Pancreas (tissue), 10 donors: Measurements from ENCODE around the gene RPL35A. TPM values are rescaled to one million over a fixed set of nuclear protein-coding genes. Genes with fewer than 3 reads are reported as not detected.

Experiments
- ATAC-seq, 4 donors: fragments of 200-7000 bp; cut with Tn5 transposase; one replicate each; pipeline versions ENCODE4 v1.8.0 to v1.9.1; 2020; ENCODE audit warnings: mild to moderate bottlenecking in 4 of 4, moderate library complexity in 4 of 4
- DNase-seq, 6 donors: peaks; one replicate each; pipeline ENCODE4 v3.0.0-alpha.2; 2020
- FAIRE-seq: peaks from 2 replicates; lab custom pipeline; 2012; peaks lifted over from hg19 to GRCh38; lab: Jason Lieb, UNC
- H3K27ac ChIP-seq, 4 donors: fragments of 200-600 bp; sonication (generic); 1 replicate in 3 of 4; 2 replicates in 1 of 4; pipeline versions ENCODE4 v1.5.0 to v1.8.0; 2020
- H3K27me3 ChIP-seq, 4 donors: fragments of 200-600 bp; one replicate each; pipeline ENCODE4 v1.8.0; 2021
- H3K36me3 ChIP-seq, 3 donors: fragments of 200-600 bp; sonication (generic) in 1 of 3; one replicate each; pipeline versions ENCODE4 v1.5.0 to v1.8.0; 2020 to 2021
- H3K4me1 ChIP-seq, 3 donors: fragments of 200-600 bp; one replicate each; pipeline ENCODE4 v1.8.0; 2021
- H3K4me3 ChIP-seq, 4 donors: fragments of 200-600 bp; sonication (generic) in 2 of 4; one replicate each; pipeline versions ENCODE4 v1.5.0 to v1.8.0; 2020 to 2021
- H3K9me3 ChIP-seq, 4 donors: fragments of 200-600 bp; one replicate each; pipeline ENCODE4 v1.8.0; 2021
- CTCF ChIP-seq, 4 donors: fragments of 200-600 bp; sonication (generic) in 3 of 4; IDR thresholded peaks; one replicate each; pipeline versions ENCODE4 v1.5.0 to v1.8.0; 2021; ENCODE audit warnings: antibody characterized with exemption in 4 of 4
- WGBS, 2 donors: extraction: QIAGEN DNeasy Blood & Tissue Kit; methylation state at CpG; one replicate each; pipeline ENCODE4 v1.1.7; 2013; 5-methylcytosine and 5-hydroxymethylcytosine counted together
- intact Hi-C, 3 donors: fragments of 100-400 bp; cut with DNase I; formaldehyde crosslinking; loops; one replicate each; pipeline versions ENCODE4 v1.11.1 to v1.14.2; 2022
- polyA plus RNA-seq, 2 donors: library from polyadenylated mRNA; stranded (reverse); fragments of 200-250 nt; gene quantifications; one replicate each; pipeline ENCODE4 v1.2.3, GENCODE V29; 2013
- total RNA-seq, 6 donors: library from RNA; stranded (reverse); fragmentation: NEBNext Ultra II Directional in 4 of 6; extraction: Animal tissue kit (Norgen Biotek cat#: 25700) in 4 of 6; gene quantifications; one replicate each; pipeline versions ENCODE4 v1.2.1 to v1.2.4, GENCODE V29; 2021 to 2023
- donor health status: healthy with polysubstance abuse.
- donor health status: DM: no; HTN: no; CAD: no; lungs with moderate emphysema.
- donor health status: DM: no; HTN: no; CAD: no.
- donor health status: control.
- donor health status: control.
- donor health status: Bipolar disorder and iron deficiency.
- donor health status: DM: yes; HTN: yes; CAD: no.
- donor health status: DM: no; HTN: no; CAD: no.
- donor health status: DM: no; HTN: no; CAD: no.
- donor health status: DM: yes; HTN: yes; CAD: no.

Gene RPL35A
- total and polyA plus RNA-seq, 8 donors = 466 to 1,015 (median 752) TPM

GRCh38 chr3:197949191-197949777 is 706 bp upstream of the RPL35A start:
- Histone ChIP-seq H3K36me3 (peaks cover 0 to 29% (median 28%) of the 10 kb centered on the region in 3 donors), H3K4me1 (peaks cover 21 to 24% (median 21%) of the 10 kb centered on the region in 3 donors), H3K27me3 (no peaks in the 10 kb centered on the region), H3K9me3 (no peaks in the 10 kb centered on the region), H3K27ac (peak overlapping the region; percentile 83 to 96 (median 93)), H3K4me3 (peak overlapping the region; percentile 20 to 73 (median 64))
- FAIRE-seq = no peak
- no peak for DNase-seq
- intact Hi-C loops = no loop called here
- no peak for ATAC-seq
- no peak for TF ChIP-seq CTCF (IDR thresholded peaks at IDR 0.05)
- 12 to 13% methylated on average over 17 of the region's 17 CpGs for WGBS, 2 donors

GRCh38 chr3:197950677-197951061 is 679 bp downstream of the RPL35A start:
- FAIRE-seq (no peak), ATAC-seq (peak in 2 of 4 donors; percentile 1 to 4), DNase-seq (no peak)
- TF ChIP-seq CTCF (IDR thresholded peaks at IDR 0.05) = no peak
- Histone ChIP-seq H3K9me3 (no peaks in the 10 kb centered on the region), H3K4me3 (peak overlapping the region; percentile 52 to 73 (median 64)), H3K27ac (peak overlapping the region; percentile 83 to 96 (median 93)), H3K4me1 (peaks cover 21 to 24% (median 24%) of the 10 kb centered on the region in 3 donors), H3K36me3 (peaks cover 0 to 41% (median 40%) of the 10 kb centered on the region in 3 donors), H3K27me3 (no peaks in the 10 kb centered on the region)
- intact Hi-C loops = no loop called here
- 0% methylated on average over 11 of the region's 11 CpGs for WGBS, 2 donors

GRCh38 chr3:197951392-197951990 is 1.5 kb downstream of the RPL35A start:
- FAIRE-seq = no peak
- 61 to 73% methylated on average over 21 of the region's 21 CpGs for whole genome bisulfite sequencing, 2 donors
- no peak for TF ChIP-seq CTCF (IDR thresholded peaks at IDR 0.05)
- H3K4me3 ChIP-seq = peak overlapping the region; percentile 52 to 73 (median 64)
- peaks cover 21 to 24% (median 24%) of the 10 kb centered on the region in 3 donors for H3K4me1 ChIP-seq
- H3K27ac ChIP-seq = no peak overlapping the region
- no peaks in the 10 kb centered on the region for H3K27me3 ChIP-seq
- peaks cover 0 to 49% (median 48%) of the 10 kb centered on the region in 3 donors for H3K36me3 ChIP-seq
- ATAC-seq = no peak
- peak in 1 of 6 donors; percentile 22 for DNase-seq
- intact Hi-C loops = no loop called here
- H3K9me3 ChIP-seq = no peaks in the 10 kb centered on the region

- Histone ChIP-seq H3K9me3 (no peaks in the 10 kb centered on the region), H3K27ac (no peak overlapping the region), H3K4me1 (peaks cover 21 to 24% (median 24%) of the 10 kb centered on the region in 3 donors), H3K4me3 (peak overlapping the region in 1 of 4 donors; percentile 20), H3K27me3 (no peaks in the 10 kb centered on the region), H3K36me3 (peaks cover 0 to 50% (median 49%) of the 10 kb centered on the region in 3 donors)
- 83 to 90% methylated on average over 9 of the region's 9 CpGs for WGBS, 2 donors
- TF ChIP-seq CTCF (IDR thresholded peaks at IDR 0.05) = no peak
- FAIRE-seq = no peak
- no peak for DNase-seq
- ATAC-seq = no peak
- intact Hi-C loops = no loop called here
Measured at GRCh38 chr3:197952440-197952839, 2.5 kb downstream of the RPL35A start.

- Histone ChIP-seq H3K9me3 (no peaks in the 10 kb centered on the region), H3K4me3 (no peak overlapping the region), H3K4me1 (peaks cover 21 to 24% (median 24%) of the 10 kb centered on the region in 3 donors), H3K27ac (no peak overlapping the region), H3K36me3 (peaks cover 0 to 50% (median 49%) of the 10 kb centered on the region in 3 donors), H3K27me3 (no peaks in the 10 kb centered on the region)
- DNase-seq = no peak
- ATAC-seq = no peak
- 58 to 65% methylated on average over 6 of the region's 6 CpGs for WGBS, 2 donors
- no peak for FAIRE-seq
- no peak for TF ChIP-seq CTCF (IDR thresholded peaks at IDR 0.05)
- intact Hi-C loops = no loop called here
Measured at GRCh38 chr3:197953325-197953724, 3.3 kb downstream of the RPL35A start.
